T-helper 1 cell (primary cell): Measurements from ENCODE around the gene TAS2R9.
A peak's percentile ranks its signal among the peaks of the same experiment; 100 is the strongest.
"Not testable (repeated sequence)": the region's sequence is repeated elsewhere in the genome, so short reads cannot be mapped to it uniquely, and the experiment has no call there.

Experiments used
- DNase-seq, 5 donors: peaks; one replicate each; pipeline ENCODE4 v3.0.0-alpha.2; 2012 to 2020
- total RNA-seq, 4 donors: gene quantifications; one replicate each; lab custom pipeline; 2026; lab: John Stamatoyannopoulos, UW

TAS2R9 gene
- total RNA-seq = 0 reads per million in 4 donors

- no peak for DNase-seq
These were observed at the start of gene TAS2R9 for GRCh38 chr12:10810068-10810467. TAS2R9 (minus strand) TSS chr12:10810168; CDS start chr12:10810075, 93 bp downstream.

DNA sequence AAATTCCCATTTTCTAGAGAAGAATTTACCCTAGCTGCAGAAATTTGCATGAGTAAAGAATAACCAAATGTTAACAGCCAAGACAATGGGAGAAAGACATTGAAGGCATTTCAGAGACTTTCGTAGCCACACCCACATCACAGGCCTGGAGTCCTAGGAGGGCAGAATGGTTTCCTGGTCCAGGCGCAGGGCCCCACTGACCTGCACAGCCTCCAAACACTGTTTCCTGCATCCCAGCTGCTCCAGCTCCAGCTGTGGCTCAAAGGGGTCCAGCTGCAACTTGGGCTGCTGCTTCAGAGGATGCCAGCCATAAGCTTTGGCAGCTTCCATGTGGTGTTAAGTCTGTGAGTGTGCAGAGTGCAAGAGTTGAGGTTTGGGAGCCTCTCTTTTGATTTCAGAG is 45.8 kb upstream of the TAS2R9 start:
- no peak for DNase-seq

DNA sequence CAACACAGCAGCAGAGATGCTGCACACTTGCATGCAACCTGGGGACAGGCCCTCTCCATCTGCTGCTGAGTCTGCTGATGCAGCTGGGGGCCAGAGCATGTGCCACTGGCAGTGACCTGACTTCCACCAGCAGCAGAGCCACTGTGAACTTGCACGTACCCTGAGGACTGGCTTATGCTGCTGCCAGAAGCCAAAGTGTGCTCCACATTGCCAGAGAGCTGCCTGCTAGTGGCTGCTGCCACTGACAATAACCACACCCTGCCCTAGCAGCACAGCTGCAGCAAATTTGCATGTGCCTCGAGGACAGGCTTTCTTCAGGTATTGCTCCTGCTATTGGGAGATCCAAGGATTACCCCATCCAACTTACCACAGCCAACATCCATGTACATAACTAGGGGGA is 43.8 kb upstream of the TAS2R9 start:
- DNase-seq = no peak

GRCh38 chr12:10851243-10851858 is 41.4 kb upstream of the TAS2R9 start:
- no peak for DNase-seq

- DNase-seq = peak in 1 of 5 donors; percentile 73
These were observed 39.5 kb upstream of the TAS2R9 start, which contains the start of gene PRR4 for GRCh38 chr12:10849425-10849878. PRR4 (minus strand) TSS chr12:10849475; CDS start chr12:10849437, 38 bp downstream.

GRCh38 chr12:10847744-10848143 is 37.8 kb upstream of the TAS2R9 start:
- no peak for DNase-seq

GRCh38 chr12:10842862-10843261 is 32.9 kb upstream of the TAS2R9 start:
- no peak for DNase-seq

GRCh38 chr12:10838461-10838860 is 28.5 kb upstream of the TAS2R9 start:
- no peak for DNase-seq

DNA sequence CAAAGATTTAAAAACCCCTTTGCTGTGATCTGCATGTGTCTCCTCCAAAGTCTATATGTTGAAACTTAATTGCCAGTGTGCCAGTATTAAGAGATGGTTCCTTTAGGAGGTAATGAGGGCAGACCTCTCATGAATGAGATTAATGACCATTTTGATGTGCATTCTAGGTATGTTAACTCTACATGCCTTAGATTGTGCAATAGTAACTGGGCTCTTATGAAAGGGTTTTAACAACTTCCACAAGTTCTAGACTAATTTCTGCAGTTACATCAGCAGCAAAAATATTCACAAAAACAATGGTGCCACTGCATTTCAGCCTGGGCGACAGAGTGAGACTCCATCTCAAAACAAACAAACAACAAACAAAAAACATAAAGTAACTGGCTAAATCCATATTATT is 20.0 kb upstream of the TAS2R9 start:
- DNase-seq = no peak

DNA sequence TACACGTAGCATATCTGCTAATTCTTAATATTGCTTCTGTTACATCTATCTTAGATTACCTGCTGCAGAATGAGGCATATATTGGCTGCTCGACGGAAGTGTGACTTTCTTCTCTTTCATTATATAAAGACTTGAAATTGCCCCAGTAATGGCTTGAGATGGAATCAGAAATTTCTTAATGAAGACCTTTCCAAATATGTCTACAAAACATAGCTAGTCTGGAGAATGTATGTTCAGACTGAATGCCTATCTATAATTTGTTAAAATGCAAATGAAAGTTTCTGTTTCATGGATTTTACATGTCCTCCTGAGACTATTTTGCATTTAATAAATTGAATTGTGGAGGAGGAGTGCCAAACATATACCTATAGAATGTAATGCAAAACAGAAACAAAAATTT is 16.3 kb upstream of the TAS2R9 start, which contains the start of gene TAS2R10:
TSS of gene TAS2R10 (minus strand) at position 101 of the 400 bp plus-strand sequence. CDS start at position 12, 89 bp downstream.
- no peak for DNase-seq

DNA sequence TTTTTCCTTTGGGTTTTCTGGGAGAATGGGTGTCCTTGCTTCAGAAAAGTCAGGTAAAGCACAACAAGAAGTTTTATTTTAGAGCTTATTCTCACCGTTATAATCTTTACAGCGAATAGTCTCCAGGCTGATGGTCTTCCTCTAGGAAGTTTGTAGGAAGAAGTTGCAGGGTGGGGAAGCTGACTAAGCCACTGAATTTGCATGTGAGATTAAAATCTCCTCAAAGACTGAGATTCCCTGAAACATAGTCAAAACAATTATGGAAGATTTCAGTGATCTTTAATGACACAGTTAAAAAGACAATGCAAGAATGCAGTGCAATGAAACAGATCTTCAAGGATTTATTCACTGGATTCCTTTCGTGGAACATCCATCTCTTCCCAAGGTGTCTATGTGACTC is 15.0 kb upstream of the TAS2R9 start:
- DNase-seq = no peak

DNA sequence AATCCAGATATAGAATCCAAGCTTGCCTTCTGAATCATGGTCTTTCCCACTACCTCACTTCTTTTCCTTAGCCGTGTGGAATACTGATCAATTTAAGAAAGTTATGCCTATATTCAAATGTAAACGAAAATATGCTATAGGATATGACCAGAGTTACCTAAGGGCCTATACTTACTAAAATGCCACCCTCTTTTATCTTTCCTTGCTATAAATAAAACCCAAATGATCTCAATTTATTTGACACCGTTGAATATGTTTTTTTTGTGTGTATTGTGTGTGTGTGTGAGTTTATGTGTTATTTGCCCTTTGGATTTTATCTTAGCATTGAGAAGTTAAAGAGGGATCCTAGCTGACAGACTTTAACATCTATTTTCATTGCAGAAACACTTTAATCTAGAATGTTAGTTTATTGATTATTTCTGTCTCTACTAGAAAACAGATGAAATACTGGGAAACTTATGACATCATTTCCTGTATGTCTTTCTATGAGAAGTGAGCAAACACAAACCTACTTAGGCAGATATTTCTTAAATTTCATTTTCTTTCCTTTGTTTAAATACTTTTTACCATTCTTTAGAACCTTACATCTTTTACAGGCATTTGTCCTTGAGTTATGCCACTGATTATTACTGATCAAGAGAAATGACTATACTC is 2.0 kb upstream of the TAS2R9 start:
- DNase-seq = no peak

DNA sequence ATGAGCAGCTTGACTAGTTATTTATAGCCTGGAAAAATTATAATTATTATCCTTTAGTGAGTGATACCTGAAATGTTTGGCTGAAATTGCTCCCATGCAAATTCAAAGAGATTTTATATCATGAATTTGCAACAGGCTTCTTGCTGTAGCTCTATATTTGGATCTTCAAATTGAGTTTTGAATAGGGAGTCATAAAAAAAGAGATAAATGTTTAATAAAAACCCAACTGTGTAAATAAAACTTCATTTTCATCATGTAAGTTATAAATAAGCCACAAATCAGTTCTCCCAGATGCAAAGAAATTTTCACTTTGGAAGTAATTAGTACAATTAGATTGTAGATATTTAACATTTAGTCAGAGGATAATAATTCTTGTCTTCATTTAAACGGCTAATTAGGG is 2.8 kb downstream of the TAS2R9 start, which contains the start of gene TAS2R8:
TSS of gene TAS2R8 (minus strand) at position 101 of the 400 bp plus-strand sequence. CDS start 306 bp downstream, outside the sequence.
- DNase-seq = no peak

DNA sequence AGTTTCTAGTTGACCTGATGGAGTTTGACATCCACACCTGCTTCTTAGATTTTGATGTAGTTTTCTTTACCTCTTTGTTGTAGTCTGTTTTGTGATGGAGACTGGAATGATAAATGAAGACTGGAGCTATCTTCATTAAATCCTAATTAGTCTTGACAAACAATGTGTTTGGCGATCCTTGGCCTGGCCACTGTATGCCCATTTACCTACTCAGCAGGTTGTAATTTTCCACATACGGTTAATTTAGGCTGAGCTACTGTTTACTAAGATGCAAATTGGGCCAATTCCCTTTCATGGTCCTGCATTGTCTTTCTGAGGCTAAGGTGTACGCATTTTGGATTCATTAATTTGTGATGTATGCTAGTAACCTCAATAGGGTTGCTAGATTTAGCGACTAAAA is 7.4 kb downstream of the TAS2R9 start, which contains the start of gene TAS2R7:
TSS of gene TAS2R7 (minus strand) at position 41 of the 400 bp plus-strand sequence. CDS start 57 bp downstream, outside the sequence.
- DNase-seq = no peak

- no peak for DNase-seq
These were observed 8.2 kb downstream of the TAS2R9 start for GRCh38 chr12:10801741-10802140.

DNA sequence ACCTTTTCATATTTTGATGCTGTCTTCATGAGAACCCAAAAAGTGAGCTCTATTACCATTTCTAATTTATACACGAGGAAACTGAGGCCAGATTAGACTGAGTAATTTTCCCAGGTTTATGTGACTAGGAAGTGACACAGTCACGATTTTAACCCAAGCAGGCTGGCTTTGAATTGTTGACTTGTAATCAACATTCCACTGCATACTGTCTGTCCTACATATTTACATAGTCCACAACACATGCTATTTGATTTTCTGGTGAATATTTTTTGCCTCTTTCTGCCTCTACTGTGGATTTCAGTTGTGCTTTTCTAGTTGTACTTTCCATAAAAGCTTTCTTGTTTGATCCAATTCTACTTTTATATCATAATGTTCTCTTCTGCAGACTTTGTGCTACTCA is 15.7 kb downstream of the TAS2R9 start:
- no peak for DNase-seq

- DNase-seq = not testable (repeated sequence)
These were observed 18.2 kb downstream of the TAS2R9 start for GRCh38 chr12:10791769-10792168.

DNA sequence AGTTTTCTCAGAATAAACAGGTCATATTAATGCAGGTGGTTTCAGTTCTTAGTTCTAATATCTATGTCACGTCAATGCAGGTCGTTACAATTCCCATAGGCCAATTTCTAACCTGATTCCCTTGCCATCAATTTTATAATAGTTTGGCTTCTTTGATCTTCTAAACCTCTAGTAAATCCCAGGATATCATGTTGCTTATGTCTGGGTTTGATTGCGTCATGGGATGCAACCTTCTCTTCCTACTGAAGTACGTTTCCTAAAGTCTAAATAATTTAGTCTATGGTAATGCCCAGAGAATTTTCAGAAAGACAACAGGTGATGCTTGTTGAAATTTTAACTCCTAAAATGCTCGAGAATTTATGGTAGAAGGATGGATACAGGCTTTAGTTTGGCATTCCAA is 26.7 kb downstream of the TAS2R9 start:
- DNase-seq = no peak

- no peak for DNase-seq
These were observed 30.9 kb downstream of the TAS2R9 start for GRCh38 chr12:10779103-10779502.

GRCh38 chr12:10771132-10771733 is 38.7 kb downstream of the TAS2R9 start:
- DNase-seq = peak in 1 of 5 donors; percentile 2

- no peak for DNase-seq
These were observed 50.3 kb downstream of the TAS2R9 start for GRCh38 chr12:10759657-10760056.
